GM12891 (cell line): ENCODE results near the gene RABIF.
"Not testable (repeated sequence)": the region's sequence is repeated elsewhere in the genome, so short reads cannot be mapped to it uniquely, and the experiment has no call there.

Source experiments
- POLR2A ChIP-seq: IDR thresholded peaks from 2 replicates; pipeline ENCODE4 v1.6.1; 2011; ENCODE audit warnings: low read depth, low read length, control low read depth
- POLR2AphosphoS5 ChIP-seq: IDR thresholded peaks from 2 replicates; pipeline ENCODE4 v1.6.1; 2011; ENCODE audit warnings: low read depth, low read length, control low read depth
- SPI1 ChIP-seq: IDR thresholded peaks from 2 replicates; pipeline ENCODE4 v1.6.1; 2011; ENCODE audit warnings: low read depth, low read length, control low read depth

DNA sequence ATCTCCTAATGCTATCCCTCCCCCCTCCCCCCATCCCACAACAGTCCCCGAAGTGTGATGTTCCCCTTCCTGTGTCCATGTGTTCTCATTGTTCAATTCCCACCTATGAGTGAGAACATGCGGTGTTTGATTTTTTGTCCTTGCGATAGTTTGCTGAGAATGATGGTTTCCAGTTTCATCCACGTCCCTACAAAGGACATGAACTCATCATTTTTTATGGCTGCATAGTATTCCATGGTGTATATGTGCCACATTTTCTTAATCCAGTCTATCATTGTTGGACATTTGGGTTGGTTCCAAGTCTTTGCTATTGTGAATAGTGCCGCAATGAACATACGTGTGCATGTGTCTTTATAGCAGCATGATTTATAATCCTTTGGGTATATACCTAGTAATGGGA lies 47.5 kb upstream of the RABIF start:
- TF ChIP-seq POLR2A, POLR2AphosphoS5, SPI1: not testable (repeated sequence)
